ENCODE measurements around the gene LYRM4. TPM values are rescaled to one million over a fixed set of nuclear protein-coding genes. Genes with fewer than 3 reads are reported as not detected.

Gene LYRM4
- total and polyA plus RNA-seq, 9 of the 15 experiments (the other 6 are each of a cell fraction or from before 2014, with no cell fraction given): 24.2 to 69.4 (median 41.8) TPM

- Histone ChIP-seq H3K9me3 (replicated peaks; ENCODE audit: control insufficient read depth, insufficient read depth, low read depth, low read length) (no peaks in the 10 kb centered on the region), H4K20me1 (replicated peaks; ENCODE audit: control insufficient read depth, insufficient read depth, low read length) (no peaks in the 10 kb centered on the region), H2AFZ (ENCODE audit: low read depth, low read length) (no peak overlapping the region), H3K9me1 (ENCODE audit: control insufficient read depth, insufficient read depth, low read length) (no peaks in the 10 kb centered on the region), H3K79me2 (ENCODE audit: control insufficient read depth, insufficient read depth, low read length) (no peaks in the 10 kb centered on the region), H3K27me3 (ENCODE audit: control insufficient read depth in 2 of 2, insufficient read depth in 2 of 2, low read length in 2 of 2) (no peaks in the 10 kb centered on the region), H3K4me2 (ENCODE audit: insufficient read depth, low read length) (no peak overlapping the region), H3K36me3 (ENCODE audit: control insufficient read depth, insufficient read depth, low read length) (peaks cover 36% of the 10 kb centered on the region; the same call in 2 of the 3 replicates), H3K27ac (ENCODE audit: extremely low read depth, low read depth, low read length) (no peak overlapping the region), H3K4me1 (replicated peaks in 1 of 2; ENCODE audit: control insufficient read depth in 2 of 2, insufficient read depth in 2 of 2, low read length in 2 of 2) (no peaks in the 10 kb centered on the region), H3K4me3 (no peak overlapping the region), H3K9ac (ENCODE audit: insufficient read depth in 1 of 2, low read depth in 2 of 2, low read length in 2 of 2) (no peak overlapping the region)
- intact Hi-C loops (cut with micrococcal nuclease) (no loop called here), in situ Hi-C loops (cut with MboI) (no loop called here)
- BruUV-seq (replicated peaks): no TSS peak
- no peak for FAIRE-seq
- TF ChIP-seq TCF7 (IDR thresholded peaks at IDR 0.05; ENCODE audit: borderline replicate concordance) (no peak), U2AF1 (optimal IDR thresholded peaks at IDR 0.05; ENCODE audit: low read depth, low read length) (no peak), MAFK (IDR thresholded peaks at IDR 0.05; ENCODE audit: low read length) (no peak), ADNP (tag; IDR thresholded peaks at IDR 0.05) (no peak)
- no peak for DNase-seq (ENCODE audit: extremely low read depth in 1 of 4, low spot score in 3 of 4)
- POLR2A ChIA-PET: no interaction called here
- ATAC-seq: no peak
- CTCF ChIA-PET (ENCODE audit: low intra/inter-chr PET ratio): no interaction called here
- 70% methylated on average over 4 of the region's 4 CpGs for WGBS (ENCODE audit: insufficient coverage, low coverage, missing lambda C conversion rate)
These were observed 22.9 kb downstream of the LYRM4 start for GRCh38 chr6:5237805-5238204.

GRCh38 chr6:5235830-5236229, 24.9 kb downstream of the LYRM4 start:
- H3K36me3 ChIP-seq (ENCODE audit: control insufficient read depth, insufficient read depth, low read length): peaks cover 34% of the 10 kb centered on the region; the same call in 2 of the 3 replicates
- H3K9ac ChIP-seq (ENCODE audit: insufficient read depth in 1 of 2, low read depth in 2 of 2, low read length in 2 of 2): no peak overlapping the region
- DNase-seq (ENCODE audit: extremely low read depth in 1 of 4, low spot score in 3 of 4): no peak
- no peaks in the 10 kb centered on the region for H3K9me1 ChIP-seq (ENCODE audit: control insufficient read depth, insufficient read depth, low read length)
- H3K27ac ChIP-seq (ENCODE audit: extremely low read depth, low read depth, low read length): no peak overlapping the region
- ChIA-PET CTCF (ENCODE audit: low intra/inter-chr PET ratio) (no interaction called here), POLR2A (interaction anchor here (0.6 to 1.2 kb wide), 4 partner anchors 17 to 56 kb away, joined by 3 read pairs; no protein-coding TSS in a partner anchor)
- no peaks in the 10 kb centered on the region for H3K79me2 ChIP-seq (ENCODE audit: control insufficient read depth, insufficient read depth, low read length)
- peaks cover 0 to 7% of the 10 kb centered on the region in 2 experiments; a peak in 2 of 5 replicates for H3K4me1 ChIP-seq (replicated peaks in 1 of 2; ENCODE audit: control insufficient read depth in 2 of 2, insufficient read depth in 2 of 2, low read length in 2 of 2)
- FAIRE-seq: no peak
- no peak for ATAC-seq
- no peaks in the 10 kb centered on the region for H4K20me1 ChIP-seq (replicated peaks; ENCODE audit: control insufficient read depth, insufficient read depth, low read length)
- no peak overlapping the region for H3K4me2 ChIP-seq (ENCODE audit: insufficient read depth, low read length)
- in situ Hi-C loops (cut with MboI): no loop called here
- no TSS peak for BruUV-seq (replicated peaks)
- H3K27me3 ChIP-seq (ENCODE audit: control insufficient read depth in 2 of 2, insufficient read depth in 2 of 2, low read length in 2 of 2): no peaks in the 10 kb centered on the region
- 98% methylated on average over 2 of the region's 2 CpGs for WGBS (ENCODE audit: insufficient coverage, low coverage, missing lambda C conversion rate)
- no peak overlapping the region for H2AFZ ChIP-seq (ENCODE audit: low read depth, low read length)
- intact Hi-C loops (cut with micrococcal nuclease): no loop called here
- no peaks in the 10 kb centered on the region for H3K9me3 ChIP-seq (replicated peaks; ENCODE audit: control insufficient read depth, insufficient read depth, low read depth, low read length)
- H3K4me3 ChIP-seq: no peak overlapping the region
- TF ChIP-seq ZNF75A (CRISPR knock-in tag; IDR thresholded peaks at IDR 0.05) (no peak), ID3 (CRISPR knock-in tag; IDR thresholded peaks at IDR 0.05) (no peak), ID3 (tag; IDR thresholded peaks at IDR 0.05) (no peak), RFX5 (IDR thresholded peaks at IDR 0.05; ENCODE audit: low read depth, low read length) (no peak), DPF2 (IDR thresholded peaks at IDR 0.05) (no peak), PRPF4 (IDR thresholded peaks at IDR 0.05; ENCODE audit: insufficient read depth, low read depth, low read length, poor library complexity, severe bottlenecking) (no peak), VEZF1 (CRISPR knock-in tag; IDR thresholded peaks at IDR 0.05) (no peak), SMAD1 (IDR thresholded peaks at IDR 0.05; ENCODE audit: low read depth, low read length, partially characterized antibody) (no peak), TAF15 (IDR thresholded peaks at IDR 0.05; ENCODE audit: low read depth, low read length) (no peak), HDAC2 (IDR thresholded peaks at IDR 0.05) (no peak), TCFL5 (CRISPR knock-in tag; conservative IDR thresholded peaks at IDR 0.05) (no peak), NR3C1 (CRISPR knock-in tag; IDR thresholded peaks at IDR 0.05) (no peak), HMG20B (CRISPR knock-in tag; IDR thresholded peaks at IDR 0.05) (no peak), MYNN (IDR thresholded peaks at IDR 0.05) (no peak), MYNN (CRISPR knock-in tag; IDR thresholded peaks at IDR 0.05) (no peak)

Data from K562 (cell line).